GM21515 (cell line): ENCODE measurements around the gene MIF.
A peak's percentile ranks its signal among the peaks of the same experiment; 100 is the strongest.
"Not testable (repeated sequence)": the region's sequence is repeated elsewhere in the genome, so short reads cannot be mapped to it uniquely, and the experiment has no call there.

ENCODE experiments used
- ATAC-seq: cut with Tn5 transposase; IDR thresholded peaks from one replicate; pipeline ENCODE4 v1.9.1; 2021; ENCODE audit not compliant: unreplicated experiment

The MIF gene

GRCh38 chr22:23900227-23900626 lies 6.0 kb downstream of the MIF start:
- ATAC-seq: not testable (repeated sequence)

DNA sequence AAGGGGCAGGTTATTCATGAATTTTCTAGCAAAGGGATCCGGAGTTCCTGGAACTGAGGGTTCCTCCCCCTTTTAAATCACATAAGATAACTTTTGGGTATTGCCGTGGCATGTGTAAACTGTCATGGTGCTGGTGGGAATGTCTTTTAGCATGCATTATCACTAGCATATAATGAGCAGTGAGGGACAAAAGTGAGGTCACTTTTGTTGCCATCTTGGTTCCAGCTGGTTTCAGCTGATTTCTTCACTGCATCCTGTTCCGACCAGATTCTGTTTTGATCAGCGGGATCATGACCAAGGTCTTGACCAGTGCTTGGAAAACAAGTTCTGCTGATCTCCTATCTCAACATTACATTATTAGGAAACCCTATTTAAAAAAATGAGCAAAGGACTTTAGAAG lies 7.4 kb downstream of the MIF start:
- no peak for ATAC-seq

- no peak for ATAC-seq
Observed at GRCh38 chr22:23903328-23903971, 9.3 kb downstream of the MIF start.

- ATAC-seq: no peak
Observed at GRCh38 chr22:23904573-23905254, 10.5 kb downstream of the MIF start.

- ATAC-seq: no peak
Observed at GRCh38 chr22:23906641-23907040, 12.5 kb downstream of the MIF start.

- not testable (repeated sequence) for ATAC-seq
Observed at GRCh38 chr22:23907423-23907822, 13.2 kb downstream of the MIF start.

GRCh38 chr22:23908587-23909205 lies 14.5 kb downstream of the MIF start:
- no peak for ATAC-seq

GRCh38 chr22:23909296-23909898 lies 15.2 kb downstream of the MIF start:
- ATAC-seq: no peak

- no peak for ATAC-seq
Observed at GRCh38 chr22:23910496-23911190, 16.5 kb downstream of the MIF start.

DNA sequence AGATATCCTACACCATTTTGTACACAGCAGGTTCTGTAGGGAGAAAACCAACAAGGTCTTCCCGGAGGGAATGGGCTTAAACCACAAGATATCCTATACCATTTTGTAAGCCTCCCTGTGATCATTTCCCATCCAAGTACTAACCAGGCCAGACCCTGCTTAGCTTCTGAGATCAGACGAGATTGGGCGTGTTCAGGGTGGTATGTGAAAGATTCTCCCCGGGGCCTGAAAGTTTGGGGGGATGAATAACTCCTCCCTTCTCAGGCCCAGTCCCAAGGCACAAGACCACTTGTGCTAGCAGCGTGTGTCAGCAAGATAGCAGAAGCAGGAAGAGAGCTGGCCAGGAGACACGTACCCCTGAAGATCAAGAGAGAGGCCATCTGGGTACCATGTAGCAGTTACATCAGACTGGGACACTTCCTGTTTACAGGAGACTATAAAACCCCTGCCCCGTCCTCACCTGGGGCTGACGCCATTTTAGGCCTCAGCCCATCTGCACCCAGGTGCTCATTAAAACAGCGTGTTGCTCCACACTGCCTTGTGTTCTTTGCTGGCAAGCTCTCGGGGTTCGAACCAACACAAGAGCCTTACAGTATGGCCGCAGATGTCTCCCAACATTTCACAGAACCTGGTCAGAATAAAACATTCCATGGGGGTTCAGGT lies 17.3 kb downstream of the MIF start:
- ATAC-seq: no peak

- ATAC-seq: no peak
Observed at GRCh38 chr22:23912293-23912903, 18.2 kb downstream of the MIF start.

GRCh38 chr22:23913306-23913660 lies 19.1 kb downstream of the MIF start:
- no peak for ATAC-seq

- ATAC-seq: peak; percentile 84
Observed at GRCh38 chr22:23913661-23914353, 19.6 kb downstream of the MIF start.

DNA sequence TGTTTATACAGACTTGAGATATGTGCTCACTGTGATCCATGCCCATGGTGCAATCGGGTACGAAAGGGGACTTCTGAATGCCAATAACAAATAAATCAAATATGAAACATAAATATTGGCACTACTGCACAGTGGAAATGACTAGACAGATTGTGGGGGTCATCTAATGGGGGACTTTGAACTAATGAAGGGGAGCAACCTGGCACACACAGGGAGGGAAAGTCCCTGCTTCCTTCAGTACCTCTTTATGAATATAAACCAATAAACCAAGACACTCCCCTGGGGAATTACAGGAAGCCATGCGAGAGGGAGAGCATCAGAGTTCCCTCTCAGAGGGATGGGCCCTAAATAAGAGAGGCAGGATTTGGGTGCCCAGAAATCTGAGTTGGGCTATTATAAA lies 21.1 kb downstream of the MIF start:
- no peak for ATAC-seq

DNA sequence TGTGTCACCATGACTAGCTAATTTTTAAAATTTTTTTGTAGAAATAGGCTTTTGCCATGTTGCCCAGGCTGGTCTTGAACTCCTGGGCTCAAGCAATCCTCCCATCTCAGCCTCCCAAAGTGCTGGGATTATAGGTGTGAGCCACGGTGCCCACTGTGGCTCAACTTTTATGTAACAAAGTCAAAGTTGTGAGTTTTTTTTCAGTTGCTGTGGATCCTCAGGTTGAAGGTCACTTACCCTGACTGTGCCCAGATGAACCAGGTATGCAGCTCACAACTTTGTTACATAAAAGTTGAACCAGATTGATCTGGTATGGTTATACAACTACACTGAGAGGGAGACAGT lies 26.1 kb downstream of the MIF start:
- not testable (repeated sequence) for ATAC-seq

DNA sequence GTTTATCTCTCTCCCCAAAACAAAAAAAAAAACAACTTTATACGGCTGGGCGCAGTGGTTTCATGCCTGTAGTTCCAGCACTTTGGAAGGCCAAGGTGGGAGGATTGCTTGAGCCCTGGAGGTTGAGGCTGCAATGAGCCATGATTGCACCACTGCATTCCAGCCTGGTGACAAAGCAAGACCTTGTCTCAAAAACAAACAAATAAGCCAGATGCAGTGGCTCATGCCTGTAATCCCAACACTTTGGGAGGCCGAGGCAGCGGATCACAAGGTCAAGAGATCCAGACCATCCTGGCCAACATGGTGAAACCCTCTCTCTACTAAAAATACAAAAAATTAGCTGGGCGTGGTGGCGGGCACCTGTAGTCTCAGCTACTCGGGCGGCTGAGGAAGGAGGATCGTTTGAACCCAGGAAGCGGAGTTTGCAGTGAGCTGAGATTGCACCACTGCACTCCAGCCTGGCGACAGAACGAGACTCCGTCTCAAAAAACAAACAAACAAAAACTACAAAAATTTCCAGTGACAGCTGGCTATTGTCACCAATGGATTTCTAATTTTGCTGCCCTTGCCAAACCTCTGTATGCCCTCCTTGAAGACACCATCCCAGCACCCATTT lies 27.5 kb downstream of the MIF start:
- not testable (repeated sequence) for ATAC-seq

- ATAC-seq: no peak
Observed at GRCh38 chr22:23922921-23923320, 28.7 kb downstream of the MIF start.

DNA sequence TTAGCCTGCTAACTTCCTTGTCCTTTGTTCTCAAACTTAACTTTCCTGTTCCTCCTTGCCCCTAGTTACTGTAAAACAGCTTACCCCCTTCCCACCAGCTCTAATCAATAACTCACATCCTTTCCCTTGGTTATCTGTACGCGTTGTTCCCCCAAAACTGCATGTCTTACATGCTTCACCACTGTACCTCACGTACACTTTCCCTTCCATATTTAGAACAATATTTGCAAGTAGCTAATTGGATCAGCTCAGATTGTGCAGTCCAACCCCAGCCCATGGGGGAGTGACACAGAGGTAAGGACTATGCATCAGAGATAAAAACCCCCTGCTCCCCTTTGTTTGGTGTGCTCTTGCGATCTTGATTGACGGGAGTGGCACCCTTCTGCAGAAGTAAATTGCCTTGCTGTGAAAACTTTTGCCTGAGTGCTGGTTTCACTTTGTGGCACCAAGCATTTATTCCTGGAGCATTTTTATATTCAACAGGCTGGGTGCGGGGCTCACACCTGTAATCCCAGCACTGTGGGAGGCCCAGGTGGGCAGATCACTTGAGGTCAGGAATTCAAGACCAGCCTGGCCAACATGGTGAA lies 30.9 kb downstream of the MIF start:
- ATAC-seq: no peak

GRCh38 chr22:23926561-23926960 lies 32.4 kb downstream of the MIF start:
- no peak for ATAC-seq
